Measurements from ENCODE around the gene KIAA0825.

- TF ChIP-seq POLR2A (IDR thresholded peaks at IDR 0.05) (no peak), CTCF (IDR thresholded peaks at IDR 0.05) (no peak)
These were observed 289.3 kb downstream of the KIAA0825 start for GRCh38 chr5:94329115-94329514.
